Epithelial cell of esophagus (primary cell): ENCODE results near the gene SH2D3C.

Source experiments
- DNase-seq: peaks from one replicate; pipeline ENCODE4 v3.0.0; 2010; ENCODE audit warnings: low read depth
- H3K4me3 ChIP-seq: 2 replicates; pipeline ENCODE4 v1.5.1; 2011; ENCODE audit warnings: mild to moderate bottlenecking, low read length, control low read depth
- TF ChIP-seq, protein P1 (sequence below): IDR thresholded peaks from 2 replicates; pipeline ENCODE4 v1.5.1; 2011; ENCODE audit warnings: low read depth, mild to moderate bottlenecking, low read length, control low read depth, inconsistent platforms; ENCODE audit not compliant: insufficient read depth; ENCODE audit errors: missing control alignments

Gene SH2D3C

DNA sequence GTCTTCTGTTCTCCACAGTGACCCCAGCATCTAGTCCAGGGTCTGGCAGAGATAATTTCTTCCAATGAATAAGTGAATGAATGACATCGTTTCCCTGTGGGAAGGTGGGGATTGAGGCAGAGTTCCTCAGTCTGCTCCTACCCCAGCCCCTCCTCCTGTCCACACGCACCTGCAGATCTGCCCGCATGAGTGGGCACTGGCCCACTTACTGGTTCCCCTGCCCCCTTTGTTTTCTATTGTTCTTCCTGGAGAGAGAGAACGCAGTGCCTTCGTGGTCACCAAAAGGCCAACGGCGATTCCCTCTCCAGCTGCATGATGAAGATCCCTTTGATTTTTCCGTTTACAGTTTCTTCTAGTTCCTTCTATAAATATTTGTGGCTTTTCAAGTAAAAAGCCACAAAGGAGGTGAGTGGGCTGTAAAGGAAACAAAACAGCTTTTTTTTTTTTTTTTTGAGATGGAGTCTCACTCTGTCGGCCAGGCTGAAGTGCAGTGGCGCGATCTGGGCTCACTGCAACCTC, 18.4 kb upstream of the SH2D3C start:
- no peak overlapping the region for H3K4me3 ChIP-seq
- TF ChIP-seq, protein P1, sequence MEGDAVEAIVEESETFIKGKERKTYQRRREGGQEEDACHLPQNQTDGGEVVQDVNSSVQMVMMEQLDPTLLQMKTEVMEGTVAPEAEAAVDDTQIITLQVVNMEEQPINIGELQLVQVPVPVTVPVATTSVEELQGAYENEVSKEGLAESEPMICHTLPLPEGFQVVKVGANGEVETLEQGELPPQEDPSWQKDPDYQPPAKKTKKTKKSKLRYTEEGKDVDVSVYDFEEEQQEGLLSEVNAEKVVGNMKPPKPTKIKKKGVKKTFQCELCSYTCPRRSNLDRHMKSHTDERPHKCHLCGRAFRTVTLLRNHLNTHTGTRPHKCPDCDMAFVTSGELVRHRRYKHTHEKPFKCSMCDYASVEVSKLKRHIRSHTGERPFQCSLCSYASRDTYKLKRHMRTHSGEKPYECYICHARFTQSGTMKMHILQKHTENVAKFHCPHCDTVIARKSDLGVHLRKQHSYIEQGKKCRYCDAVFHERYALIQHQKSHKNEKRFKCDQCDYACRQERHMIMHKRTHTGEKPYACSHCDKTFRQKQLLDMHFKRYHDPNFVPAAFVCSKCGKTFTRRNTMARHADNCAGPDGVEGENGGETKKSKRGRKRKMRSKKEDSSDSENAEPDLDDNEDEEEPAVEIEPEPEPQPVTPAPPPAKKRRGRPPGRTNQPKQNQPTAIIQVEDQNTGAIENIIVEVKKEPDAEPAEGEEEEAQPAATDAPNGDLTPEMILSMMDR, result no peak
- DNase-seq, result no peak

DNA sequence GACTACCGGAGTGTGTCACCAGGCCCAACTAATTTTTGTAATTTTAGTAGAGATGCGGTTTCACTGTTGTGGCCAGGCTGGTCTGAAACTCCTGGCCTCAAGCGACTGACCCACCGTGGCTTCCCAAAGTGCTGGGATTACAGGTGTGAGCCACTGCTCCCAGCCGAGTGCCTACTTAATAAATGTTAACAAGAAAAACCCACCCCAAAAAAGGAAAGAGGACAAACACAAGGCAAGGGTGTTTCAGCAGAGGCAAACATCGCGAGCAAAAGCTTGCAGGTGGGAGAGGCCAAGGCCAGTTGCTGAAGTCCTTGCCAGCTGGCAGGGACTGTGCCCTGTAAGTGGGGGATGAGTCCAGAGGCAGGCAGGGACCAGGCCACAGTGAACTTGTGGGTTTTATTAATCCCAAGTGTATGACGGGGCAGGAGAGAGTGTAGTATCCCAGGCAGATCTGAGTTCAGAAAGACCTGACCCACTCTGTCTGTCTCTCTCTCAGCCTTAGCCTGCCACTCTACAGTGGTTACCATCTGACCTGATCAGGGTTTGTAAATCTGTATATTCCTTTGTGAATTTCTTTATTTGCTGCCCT, 17.9 kb upstream of the SH2D3C start:
- H3K4me3 ChIP-seq, result no peak overlapping the region
- no peak for DNase-seq
- TF ChIP-seq, protein P1, result no peak

DNA sequence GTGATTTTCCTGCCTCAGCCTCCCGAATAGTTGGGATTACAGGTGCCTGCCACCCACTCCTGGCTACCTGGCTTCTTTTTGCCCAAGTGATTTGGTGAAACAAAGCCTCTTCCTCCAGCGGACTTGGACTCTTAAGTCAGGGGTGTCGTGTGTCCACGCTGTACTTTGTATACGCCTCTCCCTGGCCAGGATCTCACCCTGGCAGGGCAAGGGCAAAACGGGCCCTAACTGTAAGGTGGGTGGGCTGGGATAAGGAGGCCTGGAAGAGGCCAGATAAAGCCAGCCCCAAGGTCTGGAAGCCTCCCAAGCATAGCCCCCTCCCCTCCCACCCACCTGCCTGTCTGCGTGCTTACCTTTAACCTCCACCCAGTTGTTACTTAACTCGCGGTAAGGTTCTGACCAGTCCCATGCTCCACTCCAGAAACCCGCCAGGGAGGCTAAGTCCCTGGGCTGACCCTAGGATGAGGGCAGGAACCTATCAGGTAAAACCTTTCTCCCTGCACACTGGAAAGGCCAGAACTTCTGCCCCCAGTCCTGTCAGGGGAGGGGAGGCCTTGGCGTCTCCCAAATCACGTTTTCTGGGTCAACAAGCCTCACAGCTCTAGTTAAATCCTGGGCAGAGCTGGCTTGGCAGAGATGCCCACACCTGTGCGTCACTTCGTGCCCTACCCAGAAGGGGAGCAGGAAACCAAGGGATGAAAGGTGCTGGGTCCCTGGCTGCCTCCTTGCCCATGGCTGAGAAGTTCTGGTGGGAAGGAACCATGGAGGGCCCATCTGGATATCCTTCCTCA, 15.7 kb upstream of the SH2D3C start:
- TF ChIP-seq, protein P1, result no peak

GRCh38 chr9:127793093-127793708, 14.7 kb upstream of the SH2D3C start:
- no peak overlapping the region for H3K4me3 ChIP-seq
- TF ChIP-seq, protein P1, result no peak
- no peak for DNase-seq

More for the DNA sequence above, 15.7 kb upstream of the SH2D3C start:
- no peak for DNase-seq
- H3K4me3 ChIP-seq, result no peak overlapping the region

GRCh38 chr9:127792417-127793031, 14.1 kb upstream of the SH2D3C start:
- no peak for DNase-seq
- TF ChIP-seq, protein P1, result no peak
- H3K4me3 ChIP-seq, result no peak overlapping the region

DNA sequence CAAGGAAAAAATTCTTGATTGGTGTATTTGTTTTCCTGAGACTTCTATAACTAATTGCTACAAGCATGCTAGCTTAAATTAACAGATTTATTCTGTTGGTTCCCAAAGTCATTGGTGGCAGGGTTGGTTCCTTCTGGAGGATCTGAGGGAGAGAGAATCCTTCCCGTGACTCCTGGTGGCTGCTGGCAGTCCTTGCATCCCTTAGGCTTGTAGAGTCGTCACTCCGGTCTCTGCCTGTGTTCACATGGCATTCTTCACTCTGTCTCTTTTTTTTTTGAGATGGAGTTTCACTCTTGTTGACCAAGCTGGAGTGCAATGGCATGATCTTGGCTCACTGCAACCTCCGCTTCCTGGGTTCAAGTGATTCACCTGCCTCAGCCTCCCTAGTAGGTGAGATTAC, 12.6 kb upstream of the SH2D3C start:
- TF ChIP-seq, protein P1, result peak; percentile 9
- no peak for DNase-seq
- H3K4me3 ChIP-seq, result no peak overlapping the region
